Activated CD4-positive, alpha-beta T cell treated with anti-CD3 and anti-CD28 coated beads, Interleukin-2, amount 50 U/mL, for 1 hour (primary cell): Measurements from ENCODE around the gene KIAA1755.
"Not testable (repeated sequence)": the region's sequence is repeated elsewhere in the genome, so short reads cannot be mapped to it uniquely, and the experiment has no call there.

Source experiments
- DNase-seq: peaks from one replicate; pipeline ENCODE4 v3.0.0-alpha.2; 2020

KIAA1755 gene

DNA sequence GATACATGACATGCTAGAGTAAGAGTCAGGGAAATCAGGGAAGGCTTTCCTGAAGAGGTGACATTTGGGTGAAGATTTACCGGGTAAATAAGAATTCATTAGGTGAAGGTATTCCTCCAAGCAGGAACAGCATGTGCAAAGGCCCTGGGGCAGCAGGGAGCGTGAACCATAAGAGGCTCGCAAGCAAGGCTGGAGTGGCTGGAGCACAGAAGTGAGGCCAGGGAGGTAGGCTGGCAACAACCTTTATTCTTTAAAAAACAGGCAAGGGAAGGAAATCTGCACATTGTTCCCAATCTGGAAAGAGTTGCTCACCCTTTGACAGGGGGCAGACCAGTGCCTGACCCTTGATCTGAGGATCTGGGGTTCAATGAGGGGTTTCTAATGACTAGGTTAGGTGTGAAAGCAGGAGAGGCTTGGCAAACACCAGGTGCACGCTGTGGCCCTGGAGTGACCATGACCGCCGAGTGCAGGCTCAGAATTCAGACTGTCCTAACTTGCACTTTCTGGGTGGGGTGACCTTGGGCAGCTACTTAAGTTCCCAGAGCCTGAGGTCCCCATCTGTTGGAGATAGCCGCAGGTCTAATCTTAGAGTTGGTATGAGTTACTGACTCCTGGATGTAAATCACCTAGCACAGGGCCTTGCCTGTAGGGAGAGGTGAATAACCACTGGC, 1.9 kb downstream of the KIAA1755 start:
- DNase-seq, result no peak

DNA sequence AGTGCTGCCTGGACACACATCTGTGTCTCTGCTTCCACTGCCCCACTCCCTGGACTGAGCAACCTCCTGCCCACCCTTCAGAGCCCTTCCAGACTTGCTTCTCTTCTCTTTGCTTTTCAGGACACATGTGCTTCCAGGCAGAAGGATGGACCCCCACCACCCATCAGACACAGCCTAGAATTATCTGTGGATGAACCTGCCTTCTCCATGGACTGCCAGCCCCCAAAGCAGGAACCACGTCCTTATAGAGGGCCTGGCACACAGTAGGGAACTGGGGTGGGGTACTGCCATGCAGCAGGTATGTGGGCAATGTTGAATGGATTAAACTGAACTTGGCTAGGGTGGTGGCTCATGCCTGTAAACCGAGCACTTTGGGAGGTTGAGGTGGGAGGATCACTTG, 3.6 kb downstream of the KIAA1755 start:
- DNase-seq, result no peak

DNA sequence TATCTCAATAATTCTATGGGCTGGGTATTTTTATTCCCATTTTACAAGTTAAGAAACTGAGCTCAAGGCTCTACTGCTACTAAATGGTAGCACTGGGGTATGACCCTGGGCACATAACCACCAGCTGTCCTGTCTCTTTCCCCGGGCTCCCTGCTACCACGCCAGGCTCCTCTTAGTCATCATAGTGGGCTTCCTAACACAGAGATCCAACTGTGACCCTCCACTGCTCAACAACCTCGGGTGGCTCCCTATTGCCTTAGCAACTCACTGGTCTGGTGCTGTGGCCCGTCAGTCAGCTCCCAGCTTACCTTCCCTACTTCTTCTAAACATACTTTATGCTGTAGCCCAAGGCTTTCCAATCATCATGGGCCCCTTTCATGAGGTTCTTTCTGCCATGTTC, 4.5 kb downstream of the KIAA1755 start:
- no peak for DNase-seq

DNA sequence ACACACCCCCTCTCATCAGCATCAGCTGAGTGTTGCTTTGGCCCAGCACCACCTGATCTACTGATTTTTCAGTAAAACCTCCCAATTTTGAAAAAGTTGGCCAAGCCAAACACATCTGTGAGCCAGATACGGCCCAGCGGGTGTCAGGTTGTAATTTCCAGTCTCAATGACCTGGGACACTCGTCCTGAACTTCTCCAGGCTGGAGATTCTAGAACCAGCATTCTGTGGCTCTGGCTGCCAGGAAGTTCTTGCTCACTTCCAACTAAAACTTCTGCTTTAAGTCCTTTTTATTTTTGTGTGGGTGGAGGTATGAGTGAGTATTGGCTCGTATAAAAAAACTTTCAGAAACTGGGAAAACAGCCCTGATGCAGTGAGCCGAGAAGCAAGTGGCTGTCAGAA, 5.1 kb downstream of the KIAA1755 start:
- DNase-seq, result no peak

DNA sequence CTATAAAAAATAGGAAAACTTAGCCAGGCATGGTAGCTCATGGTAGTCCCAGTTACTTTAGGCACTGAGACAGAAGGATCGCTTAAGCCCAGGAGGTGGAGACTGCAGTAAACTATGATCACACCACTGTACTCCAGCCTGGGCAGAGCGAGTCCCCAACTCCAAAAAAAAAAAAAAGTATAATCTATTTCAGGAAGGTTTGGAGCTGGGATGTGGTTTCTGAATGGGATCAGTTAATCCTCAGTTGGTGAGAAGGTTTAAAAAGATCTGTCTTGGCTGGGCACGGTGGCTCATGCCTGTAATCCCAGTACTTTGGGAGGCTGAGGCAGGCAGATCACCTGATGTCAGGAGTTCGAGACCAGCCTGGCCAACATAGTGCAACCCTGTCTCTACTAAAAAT, 5.9 kb downstream of the KIAA1755 start:
- DNase-seq, result not testable (repeated sequence)

DNA sequence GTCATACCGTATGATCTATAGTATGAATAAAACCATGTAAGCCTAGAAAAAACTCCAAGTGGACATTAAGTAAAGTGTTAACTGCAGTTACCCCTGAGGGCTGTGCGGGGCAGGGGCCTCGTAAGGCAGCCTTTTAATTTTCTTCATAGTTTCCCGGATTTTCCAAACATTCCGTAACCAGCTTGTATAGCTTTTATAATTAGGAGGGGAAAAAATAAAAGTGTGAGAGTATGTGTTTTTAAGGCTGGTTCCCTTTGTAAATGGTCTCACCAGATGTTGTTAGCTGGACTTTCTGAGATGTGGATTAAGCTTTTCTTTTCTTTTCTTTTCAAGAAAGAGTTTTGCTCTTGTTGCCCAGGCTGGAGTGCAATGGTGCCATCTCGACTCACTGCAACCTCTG, 7.0 kb downstream of the KIAA1755 start:
- DNase-seq, result no peak

DNA sequence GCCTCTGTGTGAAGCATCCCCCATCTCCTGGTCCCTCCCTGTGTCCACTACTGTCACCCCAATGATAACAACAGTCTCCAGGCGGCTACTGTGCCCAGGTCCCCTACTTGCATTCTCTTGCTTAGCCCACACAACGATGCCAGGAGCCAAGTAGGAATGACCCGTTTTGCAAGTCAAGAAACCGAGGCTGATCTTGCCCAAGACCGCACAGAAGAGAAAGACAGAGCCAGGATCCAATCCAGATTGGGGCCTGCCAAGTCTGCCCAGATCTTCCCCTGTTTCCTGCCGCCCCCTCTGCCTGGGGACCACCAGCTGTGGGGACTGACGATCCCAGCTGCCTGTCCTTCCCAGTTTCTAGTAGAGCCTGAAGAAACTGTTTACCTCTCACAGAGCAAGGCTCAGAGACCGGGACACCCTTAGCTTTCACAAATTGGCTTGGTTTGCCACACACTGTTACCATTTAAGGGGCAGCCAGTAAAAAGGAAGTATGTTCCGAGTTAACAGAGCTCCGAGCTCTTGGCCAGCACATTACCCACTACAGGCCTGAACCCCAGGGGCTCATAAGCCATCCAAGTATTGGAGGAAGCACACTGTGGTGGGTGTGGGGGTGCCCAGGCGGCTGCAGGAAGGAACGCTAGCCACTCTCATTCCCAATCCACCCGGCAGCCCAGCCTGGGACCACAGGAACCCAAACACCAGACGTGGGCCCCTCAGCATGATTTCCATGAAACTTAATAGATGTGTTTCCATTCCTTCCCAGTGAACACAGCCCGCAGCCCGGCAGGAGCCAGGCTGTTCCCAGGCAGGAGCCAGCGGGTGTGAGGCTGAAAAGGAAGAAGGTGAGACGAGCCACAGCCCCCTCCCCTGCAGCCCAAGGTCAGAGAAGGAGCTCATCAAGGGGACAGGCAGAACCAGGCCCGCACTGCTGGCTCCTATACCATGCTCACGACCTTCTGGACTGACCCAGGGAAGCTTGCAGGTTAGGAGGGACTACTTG, 7.9 kb downstream of the KIAA1755 start:
- DNase-seq, result no peak

DNA sequence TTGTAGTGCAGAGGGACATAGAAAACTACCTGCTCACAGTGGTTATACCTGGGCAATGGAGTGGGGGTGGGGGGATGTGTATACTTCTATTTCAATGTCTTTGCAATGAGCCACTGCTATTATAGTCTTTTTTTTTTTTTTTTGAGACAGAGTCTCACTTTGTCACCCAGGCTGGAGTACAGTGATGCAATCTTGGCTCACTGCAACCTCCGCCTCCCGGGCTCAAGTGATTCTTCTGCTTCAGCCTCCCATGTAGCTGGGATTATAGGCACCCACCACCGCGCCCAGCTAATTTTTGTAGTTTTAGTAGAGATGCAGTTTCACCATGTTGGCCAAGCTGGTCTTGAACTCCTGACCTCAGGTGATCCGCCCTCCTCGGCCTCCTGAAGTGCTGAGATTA, 9.1 kb downstream of the KIAA1755 start:
- not testable (repeated sequence) for DNase-seq

DNA sequence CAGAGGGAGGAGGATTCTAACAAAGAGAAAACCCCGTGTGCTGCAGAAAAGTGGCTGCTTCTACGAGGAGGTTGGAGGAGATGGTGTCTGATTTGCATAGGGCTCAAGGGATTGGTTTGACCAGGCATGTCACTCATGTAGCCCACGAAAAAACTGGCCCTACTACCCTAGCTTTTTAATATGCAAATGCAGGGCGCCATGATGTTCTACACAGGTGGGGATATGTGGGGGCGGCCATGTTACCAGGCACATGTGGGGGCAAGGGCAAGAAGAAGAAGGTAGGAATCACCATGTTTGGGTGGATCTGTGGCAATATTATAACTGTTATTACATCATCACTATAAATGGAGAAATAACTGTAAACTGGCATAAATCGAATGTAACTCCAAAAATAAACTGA, 9.9 kb downstream of the KIAA1755 start:
- no peak for DNase-seq

DNA sequence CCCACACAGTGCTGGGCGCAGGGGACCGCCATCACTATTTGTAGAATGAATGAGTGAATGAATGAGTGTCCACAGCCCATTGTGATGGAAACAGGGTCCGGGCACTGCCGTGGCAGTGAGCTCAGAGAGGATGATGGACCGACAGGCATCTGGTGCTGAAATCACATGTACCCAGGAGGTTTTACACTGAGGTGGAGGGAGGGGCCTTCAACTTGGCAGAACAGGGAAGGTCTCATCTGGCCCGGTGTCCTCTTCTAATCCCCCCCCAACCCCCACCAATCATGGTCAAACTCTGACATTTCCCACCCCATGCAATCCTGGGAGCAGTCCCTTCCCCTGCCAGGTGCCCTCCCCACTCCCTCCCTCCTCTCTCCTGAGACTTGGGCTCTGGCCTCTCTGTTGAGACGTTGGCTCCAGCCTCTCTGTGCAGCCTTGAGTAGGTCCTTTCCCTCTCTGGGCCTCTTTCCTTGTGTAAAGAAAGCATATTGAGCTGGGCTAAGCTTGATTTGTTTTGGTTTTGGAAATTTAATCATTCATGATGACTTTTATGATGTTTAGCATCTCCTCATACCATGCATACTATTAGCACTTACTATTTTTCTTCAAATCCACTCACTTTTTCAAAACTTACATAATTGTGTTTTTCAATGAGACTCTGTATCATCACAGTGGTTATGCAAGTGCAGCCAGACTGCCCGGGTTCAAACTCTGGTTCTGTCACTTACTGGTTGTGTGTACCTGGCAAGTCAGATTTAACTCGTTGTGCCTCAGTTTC, 10.8 kb downstream of the KIAA1755 start:
- no peak for DNase-seq

DNA sequence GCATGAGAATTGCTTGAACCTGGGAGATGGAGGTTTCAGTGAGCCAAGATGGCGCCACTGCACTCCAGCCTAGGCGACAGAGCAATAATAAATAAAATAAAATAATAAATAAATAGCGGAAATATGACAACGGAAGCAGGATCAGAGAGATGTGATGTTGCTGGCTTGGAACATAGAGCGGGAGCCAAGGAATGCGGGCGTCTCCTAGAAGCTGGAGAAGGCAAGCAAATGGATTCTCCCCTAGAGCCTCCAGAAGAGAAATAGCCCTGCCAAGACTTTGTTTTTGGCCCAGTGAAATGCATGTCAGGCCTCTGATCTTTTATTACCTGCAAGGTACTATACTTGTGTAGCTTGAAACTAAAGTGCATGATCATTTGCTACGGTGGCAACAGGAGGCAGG, 12.4 kb downstream of the KIAA1755 start:
- no peak for DNase-seq

DNA sequence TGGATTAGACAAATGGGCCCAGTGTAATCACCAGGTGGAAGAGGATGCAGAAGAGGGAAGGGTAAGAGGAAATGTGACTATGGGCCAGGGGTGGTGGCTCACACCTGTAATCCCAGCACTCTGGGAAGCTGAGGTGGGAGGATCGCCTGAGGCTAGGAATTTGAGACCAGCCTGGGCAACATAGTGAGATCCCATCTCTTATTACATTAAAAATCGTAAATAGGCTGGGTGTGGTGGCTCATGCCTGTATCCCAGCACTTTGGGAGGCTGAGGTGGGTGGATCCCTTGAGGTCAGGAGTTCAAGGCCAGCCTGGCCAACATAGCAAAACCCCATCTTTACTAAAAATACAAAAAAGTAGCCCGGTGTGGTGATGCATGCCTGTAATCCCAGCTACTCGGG, 12.8 kb downstream of the KIAA1755 start:
- not testable (repeated sequence) for DNase-seq

DNA sequence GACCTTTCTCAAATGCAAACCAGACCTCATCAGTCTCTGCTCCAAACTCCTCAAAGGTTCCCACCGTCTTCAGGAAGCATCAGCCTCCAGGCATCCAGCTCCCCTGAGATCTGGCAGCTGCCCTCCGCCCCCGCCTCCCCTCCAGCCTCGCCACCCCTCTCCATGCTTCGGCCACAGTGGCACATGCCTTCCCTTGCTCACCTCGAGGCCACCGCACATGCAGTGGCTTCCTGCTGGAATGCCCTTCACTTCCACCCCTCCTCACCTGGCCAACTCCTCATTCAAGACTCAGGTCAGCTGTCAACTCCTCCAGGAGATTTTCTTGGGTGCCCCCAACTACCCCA, 13.4 kb downstream of the KIAA1755 start:
- no peak for DNase-seq

DNA sequence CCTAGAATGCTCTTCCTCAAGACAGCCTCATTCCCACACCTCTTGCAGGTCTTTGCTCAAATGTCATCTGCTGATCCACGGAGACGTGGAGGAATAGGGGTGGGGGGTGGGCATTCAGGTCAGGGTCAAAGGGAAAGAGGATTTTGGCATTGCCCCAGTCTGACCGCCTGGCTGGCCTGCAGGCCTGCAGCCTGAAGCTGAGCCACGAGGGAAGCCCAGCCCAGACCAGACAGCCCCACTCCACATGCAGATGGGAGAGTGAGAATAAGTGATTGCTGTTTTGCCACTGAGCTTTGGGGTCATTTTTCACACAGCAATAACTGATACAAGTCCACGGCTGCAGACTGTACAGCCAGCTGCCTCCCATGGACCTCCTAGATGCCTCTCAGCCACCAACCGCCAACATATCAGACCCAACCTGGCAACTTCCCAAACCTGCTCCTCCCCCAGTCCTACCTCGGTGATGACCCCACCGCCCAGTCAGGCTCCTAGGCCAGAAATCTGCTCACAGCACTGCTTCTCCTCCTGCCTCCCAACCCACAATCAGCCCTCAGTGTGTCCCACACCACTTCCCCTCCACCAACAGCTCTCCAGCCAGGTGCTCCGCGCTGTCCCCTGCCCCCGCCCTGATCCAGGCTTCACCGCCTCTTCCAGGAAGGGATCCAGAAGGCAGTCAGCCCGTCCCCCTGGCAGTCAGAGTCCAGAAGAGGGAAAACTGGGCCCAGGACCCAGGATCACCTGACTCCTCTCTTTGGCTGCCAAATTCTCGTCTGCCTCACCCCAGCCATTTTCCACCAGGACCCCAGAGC, 14.0 kb downstream of the KIAA1755 start:
- no peak for DNase-seq

DNA sequence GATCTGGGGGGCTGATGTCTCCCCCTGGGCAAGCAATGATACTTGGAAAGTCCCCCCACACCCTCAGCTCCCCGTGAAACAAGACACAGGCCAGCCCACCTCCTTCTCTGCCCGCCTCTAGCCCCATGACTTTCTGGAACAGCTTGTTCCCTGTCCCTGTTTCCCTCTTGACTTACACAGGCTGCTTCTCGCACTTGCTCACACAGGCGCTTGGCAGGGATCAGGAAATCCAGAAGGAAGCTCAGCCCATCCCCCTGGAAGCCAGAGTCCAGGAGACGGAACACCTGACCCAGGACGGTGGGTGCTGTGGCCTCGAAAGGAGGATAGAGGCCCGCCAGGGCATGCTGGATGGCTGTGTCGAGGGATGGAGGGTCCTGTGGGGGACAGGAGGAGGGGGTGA, 14.8 kb downstream of the KIAA1755 start:
- no peak for DNase-seq

DNA sequence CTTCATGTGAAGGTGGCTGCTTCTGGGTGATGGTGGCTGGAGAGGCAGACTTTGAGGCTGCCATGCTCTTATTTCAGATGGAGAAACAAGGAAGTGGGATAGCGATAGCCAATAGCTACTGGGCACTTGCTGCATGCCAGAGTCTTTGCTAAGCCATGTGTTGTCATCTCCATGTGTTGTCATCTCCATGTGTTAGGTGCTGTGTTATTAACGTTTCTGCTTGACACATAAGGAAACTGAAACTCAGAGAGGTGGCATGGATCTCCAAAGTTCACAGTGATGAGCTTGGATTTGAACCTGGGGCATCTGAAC, 16.9 kb downstream of the KIAA1755 start:
- no peak for DNase-seq

DNA sequence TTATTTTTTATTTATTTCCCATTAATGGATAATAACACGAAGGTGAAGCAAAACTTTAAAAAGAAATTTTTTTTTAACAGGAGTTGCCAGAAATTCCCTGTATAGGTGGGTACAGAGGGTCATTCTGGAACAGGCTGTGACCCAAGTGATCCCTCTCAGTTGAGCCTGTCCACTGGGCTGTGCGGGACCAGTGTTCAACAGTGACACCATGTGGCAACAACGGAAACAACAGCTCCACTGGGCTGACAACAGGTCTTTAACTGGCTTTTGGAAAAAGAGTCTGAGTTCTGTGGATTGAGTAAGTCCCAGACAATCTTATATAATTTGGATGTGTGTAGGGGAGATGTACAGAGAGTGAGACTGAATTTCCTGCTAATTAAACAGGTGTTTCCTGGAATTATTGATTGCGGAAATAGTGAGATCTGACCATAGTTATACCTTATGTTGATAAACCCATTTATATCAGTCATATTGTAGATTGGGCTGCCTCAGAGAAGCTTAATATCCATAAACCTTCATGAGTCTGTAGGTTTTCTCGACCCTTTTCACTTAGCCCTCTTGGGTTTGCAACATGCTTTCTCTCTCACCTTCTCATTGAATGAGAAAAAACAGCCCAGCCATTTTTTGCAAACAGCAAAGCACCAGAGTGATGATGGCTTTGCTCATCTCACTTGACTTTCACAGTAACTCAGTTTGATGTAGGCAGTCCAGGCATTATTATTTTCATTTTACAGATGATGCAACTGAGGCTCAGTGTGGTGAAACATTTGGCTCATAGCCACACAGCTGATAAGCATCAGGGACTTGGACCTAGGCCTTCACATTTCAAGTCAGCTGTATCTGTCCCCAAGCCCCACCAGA, 17.5 kb downstream of the KIAA1755 start:
- no peak for DNase-seq

DNA sequence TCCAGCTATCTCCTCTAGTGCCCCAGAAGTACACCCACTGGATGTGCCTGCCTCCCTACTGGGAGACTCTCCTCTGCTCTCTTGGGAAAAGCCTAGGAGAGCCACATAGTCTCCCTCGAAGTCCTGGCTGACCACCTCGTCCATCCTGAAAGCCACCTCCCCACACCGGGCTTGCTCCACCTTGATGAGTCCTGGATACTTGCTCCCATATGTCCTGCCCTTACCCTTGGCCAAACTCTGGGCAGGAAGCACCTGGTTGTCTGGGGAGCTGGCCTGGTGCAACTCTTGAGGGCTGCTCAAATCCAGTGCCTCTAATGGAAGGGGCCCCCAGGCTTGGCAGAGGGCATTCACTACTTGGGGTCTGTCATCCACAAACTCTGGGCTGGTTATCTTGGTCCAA, 19.3 kb downstream of the KIAA1755 start:
- no peak for DNase-seq

DNA sequence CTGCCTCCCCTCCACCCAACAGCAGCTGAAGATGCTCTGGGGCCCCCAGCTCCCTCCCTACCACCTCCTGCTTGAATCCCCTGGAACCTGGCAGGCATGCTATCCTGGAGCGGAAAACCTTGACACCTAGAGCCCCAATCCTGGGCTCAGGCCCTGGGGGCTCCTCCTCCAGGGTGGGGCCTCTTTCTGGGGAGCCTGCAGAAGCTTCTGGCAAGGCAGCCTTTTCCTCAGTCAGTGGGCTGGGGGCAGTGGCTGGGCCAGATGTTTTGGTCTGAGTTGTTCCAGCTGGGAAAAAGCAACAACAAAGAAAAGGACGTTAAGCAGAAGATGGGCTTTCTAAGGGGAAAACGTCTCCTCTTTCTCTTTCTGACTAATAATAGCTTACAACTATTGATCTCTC, 21.1 kb downstream of the KIAA1755 start:
- no peak for DNase-seq

DNA sequence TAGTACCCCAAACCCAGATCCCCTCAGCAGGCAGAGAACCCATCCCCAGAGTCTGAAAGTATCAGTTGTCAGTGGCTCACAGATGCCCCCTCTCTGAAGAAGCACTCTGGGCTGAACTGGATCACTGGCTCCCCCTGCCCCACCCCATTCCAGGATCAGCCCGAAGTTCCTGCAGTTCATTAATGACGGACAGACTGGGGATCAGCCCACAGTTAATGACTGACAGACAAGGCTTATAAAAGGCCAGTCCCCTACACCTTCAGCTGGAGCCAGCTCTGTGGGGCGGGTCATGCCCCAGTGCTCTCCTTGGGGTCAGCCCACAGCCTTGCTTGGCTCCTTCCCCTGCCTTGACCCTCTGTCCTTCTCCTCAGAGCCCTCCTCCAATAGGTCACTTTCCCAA, 21.7 kb downstream of the KIAA1755 start:
- no peak for DNase-seq

DNA sequence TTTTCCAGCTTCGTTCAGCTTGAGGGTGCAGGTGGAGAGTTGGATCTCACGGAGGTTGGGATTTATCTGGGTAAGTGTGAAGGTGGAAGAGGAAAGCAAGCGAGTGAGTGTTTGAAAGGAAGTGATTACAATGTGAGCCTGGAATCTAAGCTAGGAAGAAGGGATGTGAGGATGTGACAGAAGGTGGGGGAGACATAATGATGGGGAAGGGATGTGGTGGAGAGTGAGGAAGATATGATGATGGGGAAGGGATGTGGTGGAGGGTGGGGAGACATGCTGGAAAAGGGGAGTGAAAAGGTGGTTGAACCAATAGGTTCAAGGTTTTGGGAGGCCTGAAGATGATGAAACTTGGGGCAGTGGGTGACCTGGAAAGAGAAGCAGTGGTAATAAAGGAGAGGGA, 23.2 kb downstream of the KIAA1755 start:
- no peak for DNase-seq

DNA sequence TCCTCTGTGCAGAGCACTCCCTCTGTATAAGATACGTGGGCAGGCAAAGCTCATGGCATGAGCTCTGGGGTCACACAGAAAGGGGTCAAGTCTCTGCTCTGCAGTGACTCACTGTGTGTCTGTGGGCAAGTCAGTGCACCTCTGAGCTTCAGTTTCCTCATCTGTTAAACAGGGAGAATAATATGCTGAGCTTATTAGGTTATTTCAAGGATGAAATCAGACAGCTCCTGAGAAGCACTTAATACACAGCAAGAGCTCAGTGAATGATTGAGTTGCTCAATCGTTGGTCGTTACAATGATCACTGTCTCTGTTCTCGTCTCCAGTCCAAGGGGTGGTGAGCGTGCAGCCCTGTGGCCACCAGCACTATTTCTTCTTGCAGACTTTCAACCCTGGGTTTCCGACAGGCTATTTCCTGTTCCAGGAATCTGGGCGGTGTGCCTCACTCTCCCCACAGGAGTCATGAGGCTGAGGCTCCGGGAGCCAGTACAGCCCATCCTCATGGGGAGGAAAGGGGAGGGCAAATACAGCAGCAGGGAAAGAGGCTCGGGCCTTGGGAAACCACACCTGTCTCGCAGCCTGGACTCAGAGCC, 28.9 kb downstream of the KIAA1755 start:
- no peak for DNase-seq
